ENCODE results near the gene GRAP.
"Not testable (repeated sequence)": the region's sequence is repeated elsewhere in the genome, so short reads cannot be mapped to it uniquely, and the experiment has no call there.

The GRAP gene

DNA sequence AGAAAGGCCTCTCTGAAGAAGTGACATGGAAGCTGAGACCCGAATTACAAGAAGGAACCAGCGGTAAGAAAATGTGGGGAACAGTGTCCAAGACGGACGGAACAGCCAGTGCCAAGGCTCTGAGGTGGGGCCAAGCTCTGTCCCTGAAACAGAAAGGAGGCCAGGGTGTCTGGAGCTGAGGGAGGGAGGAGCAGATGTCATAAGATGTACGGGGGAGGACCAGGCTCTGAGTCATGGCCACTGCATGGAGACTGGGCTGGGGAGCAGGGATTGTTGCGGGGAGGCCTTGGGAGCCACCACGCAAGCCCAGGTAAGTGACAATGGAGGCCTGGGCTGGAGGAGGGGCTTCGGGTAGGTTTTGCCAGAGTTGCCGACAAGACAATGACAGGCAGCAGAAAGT, 2.1 kb downstream of the GRAP start:
- not testable (repeated sequence) for H3K4me3 ChIP-seq (replicated peaks; ENCODE audit: low read depth, low read length); DNase-seq (ENCODE audit: low read depth)

DNA sequence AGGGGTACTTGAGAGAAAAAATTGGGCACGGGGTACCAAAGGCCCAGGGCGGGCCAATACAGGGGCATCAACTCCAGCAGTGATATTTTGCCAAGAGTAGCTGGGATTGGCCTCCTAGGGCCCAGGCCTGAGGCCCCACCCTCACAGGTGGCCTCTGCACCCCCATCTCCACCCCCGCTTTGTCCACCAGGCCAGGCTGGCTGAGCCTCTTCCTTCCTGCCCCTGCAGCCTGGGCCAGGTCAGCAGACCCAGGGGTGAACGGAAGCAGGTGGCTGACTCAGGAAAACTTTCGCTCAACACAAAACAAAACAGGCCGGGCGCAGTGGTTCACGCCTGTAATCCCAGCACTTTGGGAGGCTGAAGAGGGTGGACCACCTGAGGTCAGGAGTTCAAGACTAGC, 3.7 kb downstream of the GRAP start:
- not testable (repeated sequence) for DNase-seq (ENCODE audit: low read depth); H3K4me3 ChIP-seq (replicated peaks; ENCODE audit: low read depth, low read length)

DNA sequence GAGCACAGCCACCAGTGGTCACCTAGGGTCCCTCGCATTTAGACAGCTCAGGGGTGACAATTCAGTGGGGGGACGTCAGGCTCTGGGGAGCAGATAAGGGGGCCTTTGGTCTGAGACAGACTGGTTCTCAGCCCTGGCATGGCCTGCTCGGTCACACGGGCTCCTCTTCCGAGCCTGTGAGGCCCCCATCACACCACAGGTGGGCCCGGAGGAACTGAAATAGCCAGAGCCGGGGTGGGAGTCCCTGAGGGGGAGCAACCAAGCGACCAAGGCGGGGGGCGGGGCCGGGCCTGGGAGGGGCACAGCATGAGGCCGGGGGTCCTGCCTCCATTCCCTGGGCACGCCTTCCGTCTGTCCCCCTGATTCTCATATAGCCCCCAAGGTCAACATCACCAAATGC, 4.4 kb downstream of the GRAP start:
- not testable (repeated sequence) for DNase-seq (ENCODE audit: low read depth)

DNA sequence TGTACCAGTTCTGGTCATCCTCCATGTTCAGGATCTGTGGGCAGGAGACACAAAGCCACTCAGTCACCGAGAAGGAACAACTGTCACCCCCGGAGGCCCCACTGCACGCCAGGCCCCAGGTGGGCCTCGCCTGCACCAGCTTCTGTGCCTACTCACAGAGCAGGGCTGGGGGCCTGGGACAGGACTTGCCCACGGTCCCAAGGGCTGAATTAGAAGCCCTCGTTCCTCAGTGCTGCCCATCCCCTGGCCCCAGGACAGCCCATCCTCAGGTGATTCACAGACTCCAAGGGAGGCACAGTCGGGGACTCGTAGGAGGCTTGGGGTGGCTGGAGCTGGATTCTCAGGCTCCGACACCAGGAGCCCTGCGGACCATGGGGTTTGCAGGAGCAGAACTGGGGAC, 4.9 kb downstream of the GRAP start:
- DNase-seq (ENCODE audit: low read depth); H3K4me3 ChIP-seq (replicated peaks; ENCODE audit: low read depth, low read length): not testable (repeated sequence)

More for the DNA sequence above, 4.4 kb downstream of the GRAP start:
- H3K4me3 ChIP-seq (replicated peaks; ENCODE audit: low read depth, low read length) = not testable (repeated sequence)

DNA sequence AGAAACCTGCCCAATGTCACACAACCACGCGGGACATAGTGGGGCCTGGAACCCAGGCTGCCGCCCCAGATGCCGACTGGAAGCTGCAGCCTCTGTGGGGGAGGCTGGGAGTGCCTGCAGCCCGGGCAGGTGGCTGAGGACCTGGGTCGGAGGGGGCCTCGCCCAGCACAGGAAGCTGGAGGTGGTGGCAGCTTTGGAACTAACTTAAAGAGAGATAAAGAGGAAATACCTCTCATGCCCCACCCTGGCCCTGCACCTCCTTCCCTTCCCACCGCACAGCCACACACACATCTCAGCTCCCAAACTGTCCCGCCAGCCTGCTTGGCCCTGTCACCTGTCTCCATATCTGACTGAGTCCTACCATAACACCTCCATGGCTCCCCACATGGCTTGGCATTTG, 6.4 kb downstream of the GRAP start:
- not testable (repeated sequence) for DNase-seq (ENCODE audit: low read depth); H3K4me3 ChIP-seq (replicated peaks; ENCODE audit: low read depth, low read length)

DNA sequence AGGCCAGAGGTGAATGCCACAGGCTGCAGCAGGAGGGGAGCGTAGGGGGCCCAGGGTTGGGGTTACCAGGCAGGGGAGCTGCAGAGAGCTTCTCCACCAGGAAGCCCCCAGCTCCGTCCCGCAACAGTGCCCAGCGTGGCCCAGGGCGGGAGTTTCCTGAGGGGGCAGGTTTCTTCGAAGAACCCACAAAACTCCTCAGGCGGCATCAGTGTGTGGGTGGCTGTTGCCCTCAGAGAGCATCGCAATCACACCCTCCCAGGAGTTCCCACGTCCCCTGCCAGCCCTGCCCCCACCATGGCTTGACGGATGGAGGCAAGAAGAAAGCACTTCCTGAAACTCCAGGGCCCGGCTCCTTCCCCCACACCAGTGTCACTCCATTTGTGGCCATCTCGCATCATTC, 8.0 kb downstream of the GRAP start:
- not testable (repeated sequence) for DNase-seq (ENCODE audit: low read depth)

GRCh38 chr17:19038007-19038406, 8.8 kb downstream of the GRAP start:
- not testable (repeated sequence) for DNase-seq (ENCODE audit: low read depth)

More for the DNA sequence above, 8.0 kb downstream of the GRAP start:
- H3K4me3 ChIP-seq (replicated peaks; ENCODE audit: low read depth, low read length) = not testable (repeated sequence)

DNA sequence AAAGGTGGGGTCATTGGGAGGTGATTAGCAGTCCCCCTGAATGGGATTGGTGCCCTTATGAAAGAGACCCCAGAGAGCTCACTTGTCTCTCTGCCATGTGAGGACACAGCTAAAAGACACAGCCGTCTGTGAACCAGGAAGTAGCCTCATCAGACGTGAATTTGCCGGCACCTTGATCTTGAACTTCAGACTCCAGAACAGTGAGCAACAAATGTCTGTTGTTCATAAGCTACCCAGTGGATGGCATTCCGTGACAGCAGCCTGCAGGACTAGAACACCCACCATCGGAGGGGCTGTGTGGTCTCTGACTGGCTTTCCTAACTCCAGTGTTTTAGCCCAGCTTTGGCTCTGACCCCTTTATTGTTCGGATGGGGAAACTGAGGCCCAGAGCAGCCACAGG, 9.2 kb downstream of the GRAP start:
- not testable (repeated sequence) for H3K4me3 ChIP-seq (replicated peaks; ENCODE audit: low read depth, low read length); DNase-seq (ENCODE audit: low read depth)

More at GRCh38 chr17:19038007-19038406, 8.8 kb downstream of the GRAP start:
- not testable (repeated sequence) for H3K4me3 ChIP-seq (replicated peaks; ENCODE audit: low read depth, low read length)

GRCh38 chr17:19036186-19036585, 10.6 kb downstream of the GRAP start:
- DNase-seq (ENCODE audit: low read depth); H3K4me3 ChIP-seq (replicated peaks; ENCODE audit: low read depth, low read length): not testable (repeated sequence)

DNA sequence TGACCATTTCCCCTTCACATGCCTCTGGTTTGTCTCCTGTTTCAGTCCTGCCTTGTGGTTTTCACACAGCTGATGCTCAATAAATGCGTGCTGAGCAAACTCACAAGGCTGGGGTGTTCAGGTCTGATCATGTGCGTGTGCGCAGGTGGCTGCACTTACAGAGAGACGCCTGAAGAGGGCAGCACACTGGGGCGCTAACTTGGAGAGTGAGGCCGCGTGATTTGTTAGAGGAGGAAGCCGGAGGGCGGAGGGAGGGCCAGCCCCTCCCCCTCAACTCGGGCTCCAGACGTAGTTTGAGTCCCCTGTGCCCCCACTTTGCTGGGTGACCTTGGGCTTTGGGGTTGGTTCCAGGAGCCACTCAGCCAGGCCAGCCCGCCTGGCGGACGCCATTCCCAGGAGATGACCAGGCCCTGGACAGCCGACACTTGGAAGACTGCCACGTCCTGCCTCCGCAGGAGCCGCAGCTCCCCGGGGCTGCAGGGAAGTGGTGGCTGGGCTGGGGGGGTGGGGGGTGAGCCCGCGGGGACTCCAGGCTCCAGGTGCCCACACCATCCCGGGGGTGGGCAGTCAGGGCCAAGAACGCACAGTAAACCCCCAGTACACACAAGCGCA, 14.3 kb downstream of the GRAP start:
- DNase-seq (ENCODE audit: low read depth); H3K4me3 ChIP-seq (replicated peaks; ENCODE audit: low read depth, low read length): not testable (repeated sequence)

GRCh38 chr17:19031729-19032128, 15.0 kb downstream of the GRAP start:
- not testable (repeated sequence) for H3K4me3 ChIP-seq (replicated peaks; ENCODE audit: low read depth, low read length); DNase-seq (ENCODE audit: low read depth)
- TF ChIP-seq CTCF (IDR thresholded peaks at IDR 0.05; ENCODE audit: low read length, missing control alignments) = peak; percentile 18

GRCh38 chr17:19030771-19031449, 15.8 kb downstream of the GRAP start:
- H3K4me3 ChIP-seq (replicated peaks; ENCODE audit: low read depth, low read length); DNase-seq (ENCODE audit: low read depth): not testable (repeated sequence)

GRCh38 chr17:19029740-19030139, 17.0 kb downstream of the GRAP start:
- not testable (repeated sequence) for DNase-seq (ENCODE audit: low read depth); H3K4me3 ChIP-seq (replicated peaks; ENCODE audit: low read depth, low read length)

- DNase-seq (ENCODE audit: low read depth); H3K4me3 ChIP-seq (replicated peaks; ENCODE audit: low read depth, low read length): not testable (repeated sequence)
Observed at GRCh38 chr17:19028671-19029070, 18.1 kb downstream of the GRAP start.

All from fibroblast of pulmonary artery (primary cell).